ENCODE results near the gene SEC61A1. TPM values are rescaled to one million over a fixed set of nuclear protein-coding genes. Genes with fewer than 3 reads are reported as not detected.
A peak's percentile ranks its signal among the peaks of the same experiment; 100 is the strongest.

The SEC61A1 gene
- total RNA-seq: 54.7 TPM
- long read RNA-seq, transcript SEC61A1-201 (12 exons, 3,635 nt): major isoform, 237 of 351 reads
- long read RNA-seq, partial matches to known transcripts: 101 of 351 reads
- long read RNA-seq, other reads (novel, unspliced or antisense): 13 of 351 reads

DNA sequence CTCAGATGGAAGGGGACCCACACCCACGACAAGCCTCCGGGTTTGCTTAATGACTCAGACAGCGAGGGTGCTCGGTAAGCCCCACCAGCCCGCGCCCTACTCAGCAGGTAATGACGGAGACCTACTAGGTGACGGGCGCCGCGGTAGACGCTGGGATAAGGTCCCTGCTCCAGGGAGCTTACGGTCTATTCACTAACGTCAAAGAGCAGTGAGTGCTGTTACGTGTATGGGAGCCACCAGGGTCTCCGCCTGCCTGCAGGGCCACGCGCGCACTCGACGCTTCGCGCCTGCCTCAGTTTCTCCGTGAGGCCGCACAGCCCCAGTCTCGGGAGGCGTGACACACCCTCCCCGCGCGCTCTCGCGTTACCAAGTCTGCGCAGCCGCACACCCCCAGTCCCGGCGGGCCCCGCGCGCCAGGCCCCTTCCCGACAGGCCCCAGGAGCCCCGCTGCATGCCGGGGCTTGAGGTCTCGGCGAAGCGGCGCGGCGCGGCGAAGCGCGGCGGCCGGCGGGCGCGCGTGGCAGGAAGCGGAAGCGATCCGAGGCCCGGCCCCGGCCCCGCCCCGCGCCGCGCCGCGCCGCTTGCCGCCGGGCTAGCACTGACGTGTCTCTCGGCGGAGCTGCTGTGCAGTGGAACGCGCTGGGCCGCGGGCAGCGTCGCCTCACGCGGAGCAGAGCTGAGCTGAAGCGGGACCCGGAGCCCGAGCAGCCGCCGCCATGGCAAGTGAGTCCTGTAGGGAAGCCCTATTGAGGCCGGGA, at the start of gene SEC61A1:
Gene SEC61A1 (plus strand): TSS at position 601 of the 758 bp plus-strand sequence. CDS start 116 bp downstream, at position 717.
- peak; percentile 97 for ATAC-seq (ENCODE audit: poor library complexity)
- DNase-seq: peak; percentile 97
- intact Hi-C loops (cut with DNase I): no loop called here

DNA sequence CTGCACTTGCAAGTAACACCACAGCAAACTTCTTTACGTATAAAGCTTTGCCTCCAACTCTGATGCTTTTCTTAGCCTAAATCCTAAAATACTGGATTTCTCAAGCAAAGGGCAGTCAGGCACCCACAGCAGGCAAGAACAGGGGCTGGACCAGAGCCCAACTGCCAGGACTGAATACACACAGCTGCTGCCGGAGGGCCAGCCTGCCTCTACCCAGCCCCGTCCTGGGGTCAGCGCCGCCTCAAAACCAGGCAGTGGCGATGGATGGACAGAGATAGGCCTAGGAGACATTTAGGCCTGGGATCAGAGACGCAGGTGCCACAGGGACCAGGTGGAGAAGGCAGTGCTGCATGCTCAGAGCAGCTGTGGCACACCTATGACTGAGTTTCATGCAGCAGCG, 47.6 kb upstream of the SEC61A1 start:
- intact Hi-C loops (cut with DNase I): no loop called here
- no peak for DNase-seq
- ATAC-seq (ENCODE audit: poor library complexity): no peak

DNA sequence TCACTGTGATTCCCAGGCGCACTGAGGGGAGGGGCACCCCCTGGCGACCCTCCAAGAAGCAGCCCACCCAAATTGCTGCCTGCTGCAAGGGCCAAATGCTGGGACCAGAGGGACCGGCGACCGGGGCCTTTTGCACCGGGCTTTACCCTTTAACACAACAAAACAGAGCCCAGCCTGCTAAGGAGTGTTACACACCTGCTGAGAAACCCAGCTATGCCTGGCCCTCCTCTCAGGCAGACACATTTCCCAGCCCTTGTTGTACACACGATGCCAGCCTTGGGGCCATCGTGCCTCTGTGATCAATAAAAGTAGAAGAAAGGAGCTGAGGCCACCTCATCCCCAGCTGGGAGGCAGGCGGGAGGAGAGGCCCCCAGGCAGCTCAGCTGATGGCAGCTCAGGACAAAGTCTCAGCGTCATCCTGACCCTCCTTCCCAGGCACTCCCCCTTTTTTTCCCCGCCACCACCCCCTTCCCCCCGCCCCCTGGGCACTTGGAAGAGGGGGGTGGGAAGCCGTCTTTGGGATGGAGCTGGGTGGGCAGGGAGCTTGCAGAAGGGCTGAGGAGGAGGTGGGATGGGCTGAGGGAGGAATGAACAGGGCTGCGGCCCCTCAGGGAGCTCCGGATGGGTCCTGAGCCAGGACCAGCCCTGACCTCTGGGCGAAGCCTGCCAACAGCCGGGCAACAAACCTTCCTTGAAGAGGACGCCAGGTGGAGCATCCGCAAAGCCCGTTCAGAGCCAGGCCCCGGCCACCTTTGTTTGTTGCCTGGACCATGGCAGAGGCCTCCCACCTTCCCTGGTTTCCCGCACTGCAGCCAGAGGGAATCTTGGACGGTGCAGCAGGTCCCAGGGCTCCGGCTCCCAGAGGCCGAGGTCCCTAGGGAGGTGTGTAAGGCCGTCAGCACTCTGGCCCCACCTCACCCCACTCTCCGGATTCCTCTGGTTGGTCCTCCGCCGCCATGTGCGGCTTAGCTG, 45.9 kb upstream of the SEC61A1 start:
- intact Hi-C loops (cut with DNase I): no loop called here
- DNase-seq (no peak), ATAC-seq (ENCODE audit: poor library complexity) (no peak)

DNA sequence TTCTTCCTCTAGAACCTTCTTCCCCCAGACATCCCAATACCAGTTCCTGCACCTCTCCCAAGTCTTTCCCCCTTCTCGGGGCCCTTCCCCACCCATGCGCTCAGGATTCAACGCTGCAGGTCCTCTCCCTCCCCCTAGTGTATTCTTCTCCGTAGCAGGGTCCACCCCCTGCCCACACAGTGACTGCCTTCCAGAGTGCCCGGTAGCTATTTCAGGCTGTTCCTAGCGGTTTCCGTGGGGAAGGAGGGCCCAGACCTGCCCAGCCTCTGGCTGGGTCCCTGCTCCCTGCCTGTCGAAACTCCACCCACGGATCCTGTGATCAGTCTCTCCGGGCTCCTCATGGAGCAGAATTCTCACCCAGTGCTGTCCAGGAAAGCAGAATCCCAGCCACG, 45.2 kb upstream of the SEC61A1 start:
- intact Hi-C loops (cut with DNase I): no loop called here
- DNase-seq (no peak), ATAC-seq (ENCODE audit: poor library complexity) (no peak)

DNA sequence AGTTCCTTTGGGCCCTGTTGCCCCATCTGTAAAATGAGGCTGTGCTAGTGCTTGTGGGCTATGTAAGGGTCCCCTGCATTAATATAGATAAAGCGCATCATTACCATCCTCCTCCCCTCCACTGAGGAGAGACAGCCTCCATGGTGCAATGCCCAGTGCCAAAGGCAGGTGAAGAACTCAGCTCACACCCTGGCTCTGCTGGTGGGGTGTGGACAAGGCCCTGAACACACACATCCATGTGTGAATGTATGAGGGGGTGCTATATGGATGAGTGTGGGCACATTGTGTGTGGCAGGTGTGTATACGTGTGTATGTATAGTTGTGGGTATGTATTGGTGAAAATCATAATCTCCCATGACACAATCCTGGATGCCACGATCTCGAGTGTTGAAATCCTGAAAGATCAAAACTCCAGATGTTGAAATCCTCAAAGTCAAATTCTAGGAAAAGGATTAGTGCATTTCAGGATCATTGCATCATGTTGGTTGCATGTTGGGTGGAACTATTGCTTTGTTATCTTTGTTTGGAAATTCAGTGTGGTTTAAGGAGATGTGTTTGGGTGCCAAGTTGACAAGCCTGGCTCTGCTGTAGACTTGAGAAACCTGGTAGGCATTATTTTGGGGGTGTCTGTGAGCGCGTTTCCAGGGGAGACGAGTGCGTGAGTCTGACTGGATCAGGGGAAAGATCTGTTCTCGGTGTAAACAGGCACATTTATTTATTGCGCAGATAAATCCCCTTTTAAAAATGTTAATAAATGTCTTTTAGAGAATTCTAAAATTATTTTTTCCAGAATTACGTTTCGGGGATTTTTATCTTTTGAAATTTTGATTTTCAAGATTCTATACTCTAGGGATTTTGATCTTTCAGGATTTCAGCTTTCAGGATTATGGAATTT, 42.0 kb upstream of the SEC61A1 start:
- ATAC-seq (ENCODE audit: poor library complexity) (no peak), DNase-seq (no peak)
- intact Hi-C loops (cut with DNase I): no loop called here

DNA sequence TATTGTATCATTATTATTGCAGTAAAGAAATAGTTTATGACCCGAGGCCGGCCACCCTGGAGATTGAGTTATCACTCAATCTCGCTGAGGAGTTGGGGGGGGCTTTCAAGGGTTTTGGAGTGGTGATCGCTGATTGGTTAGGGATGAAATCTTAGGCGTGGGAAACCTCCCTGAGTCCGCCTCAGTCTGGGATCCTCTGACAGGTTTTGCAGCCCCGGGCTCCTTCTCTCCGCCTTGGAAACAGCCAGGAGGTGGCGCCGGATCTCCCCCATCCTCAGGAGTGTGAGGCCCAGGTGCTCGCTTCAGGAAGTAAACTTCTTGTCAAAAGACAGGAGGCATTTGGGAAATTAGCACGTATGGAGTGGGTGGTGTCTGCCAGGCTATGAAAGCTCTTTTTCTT, 41.1 kb upstream of the SEC61A1 start:
- intact Hi-C loops (cut with DNase I): no loop called here
- no peak for ATAC-seq (ENCODE audit: poor library complexity)
- no peak for DNase-seq

DNA sequence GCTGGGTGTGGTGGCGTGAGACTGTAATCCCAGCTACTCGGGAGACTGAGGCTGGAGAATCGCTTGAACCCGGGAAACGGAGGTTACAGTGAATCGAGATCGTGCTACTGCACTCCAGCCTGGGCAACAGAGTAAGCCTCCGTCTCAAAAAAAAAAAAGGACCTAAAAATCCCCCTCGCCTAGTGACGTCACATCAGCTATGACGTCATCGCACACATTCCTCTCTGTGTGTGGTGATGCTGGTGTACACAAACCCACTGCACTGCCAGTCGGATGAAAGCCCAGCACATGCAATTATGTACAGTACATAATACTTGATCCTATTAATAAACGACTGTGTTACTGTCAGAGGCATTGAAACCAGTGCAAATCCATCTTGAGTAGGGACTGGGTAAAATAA, 40.2 kb upstream of the SEC61A1 start:
- intact Hi-C loops (cut with DNase I): no loop called here
- no peak for ATAC-seq (ENCODE audit: poor library complexity)

DNA sequence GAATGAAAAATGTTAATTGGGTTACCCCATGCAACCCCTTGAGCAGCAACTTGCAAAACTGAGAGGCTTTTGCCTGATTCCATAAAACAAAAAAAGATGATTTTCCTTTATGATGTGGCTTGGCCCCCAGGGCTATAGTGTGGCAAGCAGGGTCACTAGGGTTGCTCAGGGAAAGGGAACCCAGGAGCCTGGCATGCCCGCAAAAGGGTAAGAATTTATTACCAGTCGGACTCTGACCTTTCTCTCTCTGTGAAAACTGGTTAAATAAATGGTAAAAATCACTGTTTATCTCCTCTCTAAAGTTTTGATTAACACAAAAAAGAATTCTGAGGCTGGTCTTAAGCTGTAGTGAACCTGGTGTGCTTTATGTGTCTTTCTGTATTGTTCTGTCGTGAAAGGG, 37.7 kb upstream of the SEC61A1 start:
- ATAC-seq (ENCODE audit: poor library complexity): no peak
- intact Hi-C loops (cut with DNase I): no loop called here

More for the DNA sequence above, 40.2 kb upstream of the SEC61A1 start:
- no peak for DNase-seq

DNA sequence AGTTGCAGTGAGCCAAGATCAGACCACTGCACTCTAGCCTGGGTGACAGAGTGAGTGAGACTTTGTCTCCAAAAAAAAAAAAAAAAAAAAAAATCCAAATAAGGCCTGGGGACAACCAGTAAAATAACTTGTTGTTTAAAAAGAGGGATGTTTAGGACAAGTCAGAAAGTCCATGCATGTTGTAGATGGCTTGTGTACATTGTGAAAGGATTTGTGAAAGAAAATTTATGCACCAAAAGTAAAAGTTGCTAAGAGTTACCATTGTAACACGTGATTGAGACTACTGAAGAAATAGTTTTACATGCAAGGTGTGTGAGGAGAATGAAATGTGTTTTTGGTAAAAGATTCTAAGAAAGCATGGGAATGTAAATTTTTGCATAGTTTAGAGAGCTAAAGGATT, 35.7 kb upstream of the SEC61A1 start:
- DNase-seq: no peak
- no peak for ATAC-seq (ENCODE audit: poor library complexity)
- intact Hi-C loops (cut with DNase I): no loop called here

More for the DNA sequence above, 37.7 kb upstream of the SEC61A1 start:
- no peak for DNase-seq

DNA sequence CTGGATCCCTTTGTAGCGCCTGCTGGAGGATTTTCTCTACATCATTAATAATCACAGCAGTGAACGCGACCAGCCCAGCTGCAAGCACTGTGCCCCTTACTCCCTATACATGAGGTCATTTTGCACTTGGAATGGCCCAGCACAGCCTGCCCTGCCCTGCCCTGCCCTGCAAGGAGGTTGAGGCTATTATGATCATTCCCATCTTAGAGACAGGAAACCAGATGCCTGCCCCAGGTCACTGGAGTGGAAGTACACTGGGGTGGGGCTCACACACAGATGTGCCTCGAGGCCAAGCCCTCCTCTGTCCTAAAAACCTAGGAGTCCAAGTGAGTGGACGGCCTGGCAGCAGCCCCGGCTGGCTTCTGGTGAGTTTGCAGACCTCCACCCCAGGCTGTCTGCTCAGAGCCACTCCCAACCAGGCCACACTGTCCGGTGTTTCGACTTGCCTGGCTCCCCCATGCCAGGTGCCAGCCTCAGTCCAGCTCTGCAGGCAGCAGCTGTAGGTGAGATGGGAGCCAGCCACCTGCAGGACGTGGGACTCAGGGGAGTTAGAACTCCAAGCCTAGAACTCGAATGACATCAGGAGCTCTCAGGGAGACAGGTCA, 30.4 kb upstream of the SEC61A1 start:
- no peak for DNase-seq
- intact Hi-C loops (cut with DNase I): no loop called here
- ATAC-seq (ENCODE audit: poor library complexity): no peak

DNA sequence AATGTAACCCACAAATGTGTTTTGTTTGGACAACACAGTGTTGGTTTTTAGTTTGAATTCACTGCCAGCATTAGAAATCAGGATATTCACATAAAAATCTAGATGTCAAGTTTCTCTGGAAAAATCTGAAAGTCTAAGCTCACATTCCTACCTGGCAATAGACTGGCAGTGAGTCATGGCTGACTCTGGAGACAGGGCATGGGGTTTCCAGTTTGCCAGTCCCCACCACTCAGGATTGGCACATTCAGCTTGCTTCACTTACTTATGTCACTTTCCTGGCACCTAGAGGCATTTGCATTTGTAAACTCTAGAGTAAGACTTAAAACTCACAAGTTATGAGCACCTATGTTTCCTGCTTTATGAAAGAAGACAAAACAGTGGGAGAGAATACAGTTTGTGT, 19.1 kb upstream of the SEC61A1 start:
- DNase-seq (no peak), ATAC-seq (ENCODE audit: poor library complexity) (no peak)
- intact Hi-C loops (cut with DNase I): no loop called here

DNA sequence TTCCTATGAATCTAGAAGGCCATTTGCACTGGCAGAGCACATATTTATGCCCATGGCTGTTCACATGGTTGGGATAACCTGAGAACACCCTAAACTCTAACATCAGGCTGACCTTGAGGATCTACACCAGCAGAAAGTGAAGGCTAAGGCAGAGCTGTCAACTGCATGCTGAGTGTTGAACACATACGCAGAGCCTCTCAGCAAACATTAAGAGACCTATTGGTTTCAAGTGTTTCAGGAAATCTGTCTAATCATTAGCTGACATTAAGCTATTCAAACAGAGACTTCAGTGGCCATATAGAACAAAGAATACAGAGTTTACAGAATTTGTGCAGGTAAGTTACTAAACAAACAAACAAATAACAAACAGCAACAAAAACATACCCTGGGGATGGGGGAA, 16.1 kb upstream of the SEC61A1 start:
- DNase-seq: no peak
- intact Hi-C loops (cut with DNase I): no loop called here
- no peak for ATAC-seq (ENCODE audit: poor library complexity)

DNA sequence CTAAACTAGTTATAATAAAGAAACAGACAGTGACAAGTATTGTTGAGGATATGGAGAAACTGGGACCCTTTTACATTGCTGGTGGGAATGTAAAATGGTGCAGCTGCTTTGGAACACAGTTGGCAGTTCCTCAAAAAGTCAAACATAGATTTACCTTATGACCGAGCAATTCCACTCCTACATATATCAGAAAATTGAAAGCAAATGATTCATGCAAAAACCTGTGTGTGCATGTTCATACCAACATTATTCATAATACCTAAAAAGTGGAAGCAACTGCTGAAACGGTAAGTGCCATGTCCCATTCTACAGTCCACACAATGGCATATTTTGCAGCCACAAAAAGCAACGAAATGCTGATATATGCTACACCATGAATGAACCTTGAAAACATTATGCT, 12.2 kb upstream of the SEC61A1 start:
- intact Hi-C loops (cut with DNase I): no loop called here
- ATAC-seq (ENCODE audit: poor library complexity): no peak
- no peak for DNase-seq

DNA sequence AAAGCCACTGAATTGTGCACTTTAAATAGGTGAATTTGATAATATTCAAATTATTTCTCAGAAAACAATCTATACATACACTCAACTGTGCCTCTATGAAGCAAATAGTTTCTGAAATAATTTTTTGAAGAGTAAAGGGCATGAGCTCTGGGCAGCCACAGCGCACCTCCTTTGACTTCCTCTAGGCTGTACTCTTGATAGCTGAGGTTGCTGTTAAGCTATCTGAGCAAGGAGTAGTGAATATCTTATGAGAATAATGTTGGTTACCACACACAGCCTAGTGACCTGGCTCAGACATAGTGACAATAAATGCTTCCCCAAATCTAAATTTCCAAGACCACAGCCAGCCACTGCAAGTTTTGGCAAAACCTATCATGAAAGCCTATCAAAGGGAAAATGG, 11.6 kb upstream of the SEC61A1 start:
- ATAC-seq (ENCODE audit: poor library complexity): no peak
- intact Hi-C loops (cut with DNase I): no loop called here
- no peak for DNase-seq

DNA sequence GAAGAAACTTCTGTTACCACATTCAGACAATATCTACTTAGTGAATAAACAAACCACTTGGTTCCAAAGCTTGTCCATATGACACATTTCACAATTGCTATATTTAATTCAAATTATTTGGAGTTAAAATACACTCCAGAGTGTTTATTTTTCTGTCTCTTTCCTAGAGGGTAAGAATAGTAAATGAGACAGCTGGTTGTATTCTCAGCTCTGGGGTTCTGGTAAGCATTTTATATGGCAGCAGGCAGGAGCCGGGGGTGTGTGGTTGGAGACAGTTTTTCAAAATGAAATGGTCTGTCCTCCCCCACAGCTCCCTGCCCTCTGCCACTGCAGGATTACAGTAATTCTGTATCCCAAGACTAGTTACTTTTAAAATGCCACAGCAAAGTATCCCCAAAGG, 10.9 kb upstream of the SEC61A1 start:
- intact Hi-C loops (cut with DNase I): no loop called here
- DNase-seq (no peak), ATAC-seq (ENCODE audit: poor library complexity) (no peak)

DNA sequence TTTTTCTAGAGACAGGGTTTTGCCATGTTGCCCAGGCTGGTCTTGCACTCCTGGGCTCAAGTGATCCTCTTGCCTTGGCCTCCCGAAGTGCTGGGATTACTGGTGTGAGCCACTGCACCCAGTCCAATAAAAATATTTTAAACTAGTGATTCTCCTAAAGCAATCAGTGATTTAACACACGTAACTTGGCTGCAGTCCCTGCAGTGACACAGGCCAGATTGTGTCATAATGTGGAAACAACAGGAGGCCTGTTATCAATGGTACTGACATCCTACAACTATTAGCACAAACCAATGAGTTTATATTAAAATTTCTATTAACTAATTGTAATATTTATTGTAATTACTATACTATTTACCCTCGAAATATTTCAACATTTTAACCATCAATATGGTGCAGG, 1.6 kb upstream of the SEC61A1 start:
- ATAC-seq (ENCODE audit: poor library complexity): no peak
- intact Hi-C loops (cut with DNase I): no loop called here
- DNase-seq: peak; percentile 57

DNA sequence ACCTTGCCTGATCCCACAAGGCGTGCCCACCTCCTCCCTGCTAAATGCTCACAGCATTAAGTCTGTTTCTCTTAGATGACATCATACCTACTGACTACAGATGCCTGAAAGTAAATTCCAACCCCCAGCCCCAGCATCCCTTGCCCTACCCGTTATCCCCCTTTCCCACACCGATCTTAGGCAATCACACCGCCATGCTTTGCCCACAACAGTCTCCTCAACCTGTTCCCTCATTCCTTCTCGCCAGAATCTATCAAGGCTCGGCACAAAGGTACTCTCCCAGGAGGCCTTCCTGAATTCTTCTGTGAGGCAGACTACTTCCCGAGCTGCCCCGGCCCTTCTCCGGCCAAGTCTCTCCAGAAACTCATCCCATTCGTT, 789 bp upstream of the SEC61A1 start:
- ATAC-seq (ENCODE audit: poor library complexity) (no peak), DNase-seq (no peak)
- intact Hi-C loops (cut with DNase I): no loop called here

DNA sequence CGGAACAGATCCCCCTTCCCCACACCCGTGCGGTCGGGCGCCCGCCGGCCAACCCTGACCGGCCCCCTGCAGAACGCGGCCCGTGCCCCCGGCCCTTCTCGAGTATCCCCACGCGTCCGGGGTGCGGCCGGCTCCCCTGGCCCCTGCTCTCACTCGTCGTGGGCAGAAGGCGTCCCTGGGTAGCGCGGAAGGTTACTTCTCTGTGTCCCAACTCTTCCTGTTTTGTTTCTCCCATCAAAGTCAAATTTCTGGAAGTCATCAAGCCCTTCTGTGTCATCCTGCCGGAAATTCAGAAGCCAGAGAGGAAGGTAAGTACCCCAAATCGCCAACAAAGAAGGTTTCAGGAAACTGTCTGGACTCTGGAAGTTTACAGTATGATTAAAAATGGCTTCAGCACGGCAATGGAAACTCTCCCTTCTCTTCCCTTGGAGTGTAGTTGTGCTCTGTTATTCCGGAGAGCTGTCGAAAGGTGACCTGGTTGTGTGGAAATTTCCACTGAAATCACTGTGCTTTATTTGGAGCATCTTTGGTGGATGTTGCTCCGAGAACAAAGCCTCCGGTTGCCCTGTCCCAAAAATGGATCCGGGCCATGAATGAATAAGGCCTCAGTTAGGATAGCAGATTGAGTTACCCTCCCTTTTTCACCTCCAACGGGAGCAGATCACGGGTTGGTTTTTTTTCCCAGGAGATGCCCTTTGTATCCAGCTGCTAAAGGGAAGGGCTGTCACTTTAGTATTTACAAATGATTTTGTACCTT, 536 bp downstream of the SEC61A1 start:
- peak; percentile 28 for ATAC-seq (ENCODE audit: poor library complexity)
- intact Hi-C loops (cut with DNase I): no loop called here
- no peak for DNase-seq

Measured in Right ventricle myocardium superior (tissue), 1 donor.